Spinal cord (tissue), 10 donors: ENCODE measurements around the gene XPR1. TPM values are rescaled to one million over a fixed set of nuclear protein-coding genes. Genes with fewer than 3 reads are reported as not detected.
"Not testable (repeated sequence)": the region's sequence is repeated elsewhere in the genome, so short reads cannot be mapped to it uniquely, and the experiment has no call there.

Experiments used
- DNase-seq, 6 donors: peaks; one replicate each; pipeline versions ENCODE4 v3.0.0 to v3.0.0-alpha.2; 2013 to 2015; ENCODE audit warnings: low spot score in 6 of 6, low read depth in 4 of 6
- H3K27ac ChIP-seq: one replicate; pipeline ENCODE4 v1.5.1; 2013; ENCODE audit warnings: low read depth, low read length, control low read depth
- H3K27me3 ChIP-seq: one replicate; pipeline ENCODE4 v1.6.1; 2013; ENCODE audit warnings: low read length; ENCODE audit not compliant: control insufficient read depth, insufficient read depth
- H3K36me3 ChIP-seq: one replicate; pipeline ENCODE4 v1.6.1; 2013; ENCODE audit warnings: low read length; ENCODE audit not compliant: control insufficient read depth, insufficient read depth
- H3K4me1 ChIP-seq: one replicate; pipeline ENCODE4 v1.6.1; 2013; ENCODE audit warnings: low read length; ENCODE audit not compliant: control insufficient read depth, insufficient read depth
- H3K4me3 ChIP-seq: one replicate; pipeline ENCODE4 v1.5.1; 2013; ENCODE audit warnings: low read depth, low read length, control low read depth
- H3K9me3 ChIP-seq: one replicate; pipeline ENCODE4 v1.6.1; 2013; ENCODE audit warnings: low read length; ENCODE audit not compliant: control insufficient read depth, insufficient read depth
- WGBS: methylation state at CpG from one replicate; pipeline ENCODE4 v1.1.5; 2013; ENCODE audit warnings: missing lambda C conversion rate; ENCODE audit not compliant: insufficient coverage; 5-methylcytosine and 5-hydroxymethylcytosine counted together
- polyA plus RNA-seq, 2 donors: library from polyadenylated mRNA; unstranded; fragments of 120-200 nt; gene quantifications; one replicate each; pipeline ENCODE4 v1.2.1, GENCODE V29; 2013; ENCODE audit not compliant: insufficient read length in 2 of 2
- total RNA-seq, 2 donors: library from RNA; depleted of rRNA in 1 of 2; stranded (reverse); fragments of 120-200 nt in 1 of 2; fragments of >200 nt in 1 of 2; gene quantifications; one replicate each; pipeline versions ENCODE4 v1.2.3 to v1.2.4, GENCODE V29; 2013 to 2014
- donor health status: healthy.

Gene XPR1
- total and polyA plus RNA-seq, 4 donors = 38.0 to 110 (median 69.8) TPM

- no peak overlapping the region for H3K4me3 ChIP-seq
- peak in 2 of 6 donors; percentile 44 to 70 for DNase-seq
- no peaks in the 10 kb centered on the region for H3K4me1 ChIP-seq
- no peaks in the 10 kb centered on the region for H3K36me3 ChIP-seq
- no peaks in the 10 kb centered on the region for H3K27me3 ChIP-seq
- H3K9me3 ChIP-seq = peaks cover 2% of the 10 kb centered on the region
- no peak overlapping the region for H3K27ac ChIP-seq
- no CpG with 5 or more reads among the region's 5 CpGs for WGBS
These were observed 4.3 kb downstream of the XPR1 start for GRCh38 chr1:180636138-180636537.

GRCh38 chr1:180639871-180640270 lies 8.0 kb downstream of the XPR1 start:
- no peak overlapping the region for H3K4me3 ChIP-seq
- H3K27me3 ChIP-seq = no peaks in the 10 kb centered on the region
- H3K9me3 ChIP-seq = peaks cover 2% of the 10 kb centered on the region
- H3K27ac ChIP-seq = no peak overlapping the region
- H3K36me3 ChIP-seq = no peaks in the 10 kb centered on the region
- no peak for DNase-seq
- H3K4me1 ChIP-seq = no peaks in the 10 kb centered on the region

- H3K9me3 ChIP-seq = peaks cover 2% of the 10 kb centered on the region
- WGBS = 86% methylated on average over 1 of the region's 3 CpGs
- DNase-seq = no peak
- no peaks in the 10 kb centered on the region for H3K4me1 ChIP-seq
- no peaks in the 10 kb centered on the region for H3K36me3 ChIP-seq
- H3K4me3 ChIP-seq = no peak overlapping the region
- H3K27ac ChIP-seq = no peak overlapping the region
- H3K27me3 ChIP-seq = no peaks in the 10 kb centered on the region
These were observed 8.7 kb downstream of the XPR1 start for GRCh38 chr1:180640531-180640949.

- no peak for DNase-seq
- Histone ChIP-seq H3K36me3 (no peaks in the 10 kb centered on the region), H3K4me3 (no peak overlapping the region), H3K27me3 (no peaks in the 10 kb centered on the region), H3K4me1 (no peaks in the 10 kb centered on the region), H3K9me3 (peaks cover 2% of the 10 kb centered on the region), H3K27ac (no peak overlapping the region)
These were observed 9.8 kb downstream of the XPR1 start for GRCh38 chr1:180641662-180642061.

GRCh38 chr1:180642781-180643180 lies 11.0 kb downstream of the XPR1 start:
- no peak overlapping the region for H3K4me3 ChIP-seq
- no peak for DNase-seq
- H3K4me1 ChIP-seq = no peaks in the 10 kb centered on the region
- H3K9me3 ChIP-seq = peaks cover 2% of the 10 kb centered on the region
- H3K27me3 ChIP-seq = no peaks in the 10 kb centered on the region
- no CpG with 5 or more reads among the region's 1 CpG for WGBS
- no peak overlapping the region for H3K27ac ChIP-seq
- H3K36me3 ChIP-seq = no peaks in the 10 kb centered on the region

- DNase-seq = peak in 2 of 6 donors; percentile 59 to 70
- Histone ChIP-seq H3K4me3 (no peak overlapping the region), H3K27ac (no peak overlapping the region), H3K9me3 (peaks cover 2% of the 10 kb centered on the region), H3K36me3 (no peaks in the 10 kb centered on the region), H3K4me1 (no peaks in the 10 kb centered on the region), H3K27me3 (no peaks in the 10 kb centered on the region)
- WGBS = 22% methylated on average over 1 of the region's 1 CpG
These were observed 11.9 kb downstream of the XPR1 start for GRCh38 chr1:180643693-180644092.

- Histone ChIP-seq H3K9me3 (peaks cover 2% of the 10 kb centered on the region), H3K4me1 (no peaks in the 10 kb centered on the region), H3K36me3 (no peaks in the 10 kb centered on the region), H3K4me3 (no peak overlapping the region), H3K27me3 (no peaks in the 10 kb centered on the region), H3K27ac (no peak overlapping the region)
- DNase-seq = peak in 1 of 6 donors; percentile 50
- no CpG with 5 or more reads among the region's 7 CpGs for WGBS
These were observed 12.8 kb downstream of the XPR1 start for GRCh38 chr1:180644526-180645192.

GRCh38 chr1:180645261-180645660 lies 13.4 kb downstream of the XPR1 start:
- not testable (repeated sequence) for H3K4me1 ChIP-seq, H3K36me3 ChIP-seq, H3K27ac ChIP-seq, H3K4me3 ChIP-seq, H3K27me3 ChIP-seq, H3K9me3 ChIP-seq
- 91% methylated on average over 3 of the region's 5 CpGs for WGBS
- peak in 1 of 6 donors; percentile 24 for DNase-seq

GRCh38 chr1:180646093-180646492 lies 14.3 kb downstream of the XPR1 start:
- 80% methylated on average over 3 of the region's 5 CpGs for WGBS
- H3K36me3 ChIP-seq = no peaks in the 10 kb centered on the region
- no peak for DNase-seq

GRCh38 chr1:180646547-180646946 lies 14.7 kb downstream of the XPR1 start:
- H3K27me3 ChIP-seq = no peaks in the 10 kb centered on the region
- no peak for DNase-seq
- H3K36me3 ChIP-seq = no peaks in the 10 kb centered on the region
- no peaks in the 10 kb centered on the region for H3K4me1 ChIP-seq
- H3K9me3 ChIP-seq = no peaks in the 10 kb centered on the region
- no peak overlapping the region for H3K27ac ChIP-seq
- H3K4me3 ChIP-seq = no peak overlapping the region
- WGBS = no CpG with 5 or more reads among the region's 4 CpGs

More at GRCh38 chr1:180646093-180646492, 14.3 kb downstream of the XPR1 start:
- no peak overlapping the region for H3K27ac ChIP-seq
- H3K4me3 ChIP-seq = no peak overlapping the region
- H3K4me1 ChIP-seq = no peaks in the 10 kb centered on the region
- no peaks in the 10 kb centered on the region for H3K9me3 ChIP-seq
- no peaks in the 10 kb centered on the region for H3K27me3 ChIP-seq
